Measurements from ENCODE around the gene CABP1. TPM values are rescaled to one million over a fixed set of nuclear protein-coding genes. Genes with fewer than 3 reads are reported as not detected.

The CABP1 gene
- total and polyA plus RNA-seq, 10 of the 15 experiments (the other 5 are each of a cell fraction or from before 2014, with no cell fraction given), result 0.16 to 2.4 (median 0.80) TPM; not detected in 2

DNA sequence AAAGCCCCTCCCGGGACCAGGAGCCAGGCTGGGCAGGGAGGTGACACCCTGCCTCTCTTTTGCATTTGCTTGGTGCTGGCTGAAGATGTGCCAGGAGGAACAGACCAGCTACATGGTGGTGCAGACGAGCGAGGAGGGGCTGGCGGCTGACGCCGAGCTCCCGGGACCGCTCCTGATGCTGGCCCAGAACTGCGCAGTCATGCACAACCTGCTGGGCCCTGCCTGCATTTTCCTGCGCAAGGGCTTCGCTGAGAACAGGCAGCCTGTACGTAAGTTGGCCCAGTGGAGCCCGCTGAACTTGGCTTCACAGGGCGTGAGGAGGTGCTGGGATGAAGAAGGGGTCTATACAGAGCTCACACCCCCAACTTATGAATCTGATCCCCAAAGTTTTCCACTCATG is 15.6 kb downstream of the CABP1 start:
- in situ Hi-C loops (cut with MboI) (no loop called here), intact Hi-C loops (cut with micrococcal nuclease; ENCODE audit: unreplicated experiment) (no loop called here)
- H3K4me2 ChIP-seq (ENCODE audit: control insufficient read depth, insufficient read depth), result no peak overlapping the region
- H3K27ac ChIP-seq (ENCODE audit: control insufficient read depth, insufficient read depth), result no peak overlapping the region
- DNase-seq (ENCODE audit: low read depth, low spot score) (no peak), FAIRE-seq (no peak), ATAC-seq (no peak)
- ChIA-PET SMC1A (ENCODE audit: uncharacterized antibody, unreplicated experiment) (interaction anchor here (2.4 kb wide), 1 partner anchor 8 kb away, joined by 22 read pairs; no protein-coding TSS in a partner anchor), POLR2A (no interaction called here), CTCF (interaction anchor here (0.6 to 6.2 kb wide), 3 partner anchors 8 to 904 kb away, joined by 3 to 74 read pairs (median 4); no protein-coding TSS in a partner anchor), RAD21 (ENCODE audit: unreplicated experiment) (no interaction called here)
- no peak for TF ChIP-seq SRF (IDR thresholded peaks at IDR 0.05; ENCODE audit: low read depth in 2 of 2, low read length in 2 of 2)
- TF ChIP-seq, protein P1, sequence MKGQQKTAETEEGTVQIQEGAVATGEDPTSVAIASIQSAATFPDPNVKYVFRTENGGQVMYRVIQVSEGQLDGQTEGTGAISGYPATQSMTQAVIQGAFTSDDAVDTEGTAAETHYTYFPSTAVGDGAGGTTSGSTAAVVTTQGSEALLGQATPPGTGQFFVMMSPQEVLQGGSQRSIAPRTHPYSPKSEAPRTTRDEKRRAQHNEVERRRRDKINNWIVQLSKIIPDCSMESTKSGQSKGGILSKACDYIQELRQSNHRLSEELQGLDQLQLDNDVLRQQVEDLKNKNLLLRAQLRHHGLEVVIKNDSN (IDR thresholded peaks at IDR 0.05; ENCODE audit: borderline replicate concordance, extremely low read length, insufficient read depth, low read depth, low read length), result no peak
- no peak for TF ChIP-seq BACH1 (IDR thresholded peaks at IDR 0.05; ENCODE audit: borderline replicate concordance)
- TF ChIP-seq, protein P2, sequence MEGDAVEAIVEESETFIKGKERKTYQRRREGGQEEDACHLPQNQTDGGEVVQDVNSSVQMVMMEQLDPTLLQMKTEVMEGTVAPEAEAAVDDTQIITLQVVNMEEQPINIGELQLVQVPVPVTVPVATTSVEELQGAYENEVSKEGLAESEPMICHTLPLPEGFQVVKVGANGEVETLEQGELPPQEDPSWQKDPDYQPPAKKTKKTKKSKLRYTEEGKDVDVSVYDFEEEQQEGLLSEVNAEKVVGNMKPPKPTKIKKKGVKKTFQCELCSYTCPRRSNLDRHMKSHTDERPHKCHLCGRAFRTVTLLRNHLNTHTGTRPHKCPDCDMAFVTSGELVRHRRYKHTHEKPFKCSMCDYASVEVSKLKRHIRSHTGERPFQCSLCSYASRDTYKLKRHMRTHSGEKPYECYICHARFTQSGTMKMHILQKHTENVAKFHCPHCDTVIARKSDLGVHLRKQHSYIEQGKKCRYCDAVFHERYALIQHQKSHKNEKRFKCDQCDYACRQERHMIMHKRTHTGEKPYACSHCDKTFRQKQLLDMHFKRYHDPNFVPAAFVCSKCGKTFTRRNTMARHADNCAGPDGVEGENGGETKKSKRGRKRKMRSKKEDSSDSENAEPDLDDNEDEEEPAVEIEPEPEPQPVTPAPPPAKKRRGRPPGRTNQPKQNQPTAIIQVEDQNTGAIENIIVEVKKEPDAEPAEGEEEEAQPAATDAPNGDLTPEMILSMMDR (IDR thresholded peaks at IDR 0.05 in 2 of 3, conservative IDR thresholded peaks at IDR 0.05 in 1 of 3; ENCODE audit: control insufficient read depth in 2 of 3, extremely low read depth in 1 of 3, insufficient read depth in 1 of 3, low read depth in 3 of 3, low read length in 3 of 3), result no peak
- no peak for TF ChIP-seq ZNF622 (IDR thresholded peaks at IDR 0.05)
- TF ChIP-seq MEF2B (IDR thresholded peaks at IDR 0.05; ENCODE audit: partially characterized antibody, poor library complexity, severe bottlenecking), result no peak
- TF ChIP-seq, protein P3, sequence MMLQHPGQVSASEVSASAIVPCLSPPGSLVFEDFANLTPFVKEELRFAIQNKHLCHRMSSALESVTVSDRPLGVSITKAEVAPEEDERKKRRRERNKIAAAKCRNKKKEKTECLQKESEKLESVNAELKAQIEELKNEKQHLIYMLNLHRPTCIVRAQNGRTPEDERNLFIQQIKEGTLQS (IDR thresholded peaks at IDR 0.05; ENCODE audit: borderline replicate concordance, extremely low read depth, low read depth, low read length), result no peak
- no peak for TF ChIP-seq CHD4 (IDR thresholded peaks at IDR 0.05)
- no peak for TF ChIP-seq SIN3A (IDR thresholded peaks at IDR 0.05; ENCODE audit: low read depth, low read length)
- no peak for TF ChIP-seq RCOR1 (conservative IDR thresholded peaks at IDR 0.05; ENCODE audit: low read depth, low read length)
- no peak for TF ChIP-seq ASH2L (IDR thresholded peaks at IDR 0.05; ENCODE audit: borderline replicate concordance, low read depth)
- no TSS peak for BruUV-seq (replicated peaks)
- no peak overlapping the region for H3K9ac ChIP-seq (ENCODE audit: control insufficient read depth, insufficient read depth, low read length)
- H2AFZ ChIP-seq (ENCODE audit: control insufficient read depth, low read depth, low read length), result no peak overlapping the region
- no peaks in the 10 kb centered on the region for H3K9me3 ChIP-seq (replicated peaks; ENCODE audit: control insufficient read depth, insufficient read depth, low read length)
- H4K20me1 ChIP-seq (ENCODE audit: control insufficient read depth, insufficient read depth), result no peaks in the 10 kb centered on the region
- 94% methylated on average over 14 of the region's 14 CpGs for WGBS (ENCODE audit: insufficient coverage, insufficient replicate concordance, low lambda C conversion rate, missing lambda C conversion rate)
- H3K4me1 ChIP-seq (ENCODE audit: control insufficient read depth, insufficient read depth, low read length), result no peaks in the 10 kb centered on the region; the same call in 1 of the 2 replicates
- H3K4me3 ChIP-seq, result no peak overlapping the region
- no peaks in the 10 kb centered on the region for H3K79me2 ChIP-seq (ENCODE audit: control insufficient read depth, insufficient read depth, low read length)
- no peaks in the 10 kb centered on the region for H3K27me3 ChIP-seq (replicated peaks in 1 of 2; ENCODE audit: control insufficient read depth in 2 of 2, insufficient read depth in 2 of 2, low read length in 1 of 2)
- H3K36me3 ChIP-seq (ENCODE audit: control insufficient read depth in 2 of 2, insufficient read depth in 2 of 2, low read length in 1 of 2), result no peaks in the 10 kb centered on the region
